ENCODE results near the gene KIAA1328. TPM values are rescaled to one million over a fixed set of nuclear protein-coding genes. Genes with fewer than 3 reads are reported as not detected.

The KIAA1328 gene
- polyA plus RNA-seq, 2 of the 4 experiments (the other 2 are of a cell fraction): 1.7 to 3.9 TPM

GRCh38 chr18:37252854-37253393 is 424.0 kb downstream of the KIAA1328 start (continued):
- TF ChIP-seq PBX3 (IDR thresholded peaks at IDR 0.05) (no peak), HEYL (CRISPR knock-in tag; IDR thresholded peaks at IDR 0.05) (no peak), FOSB (CRISPR knock-in tag; IDR thresholded peaks at IDR 0.05) (no peak), ZC3H11A (IDR thresholded peaks at IDR 0.05) (no peak)
- TF ChIP-seq, protein P1, sequence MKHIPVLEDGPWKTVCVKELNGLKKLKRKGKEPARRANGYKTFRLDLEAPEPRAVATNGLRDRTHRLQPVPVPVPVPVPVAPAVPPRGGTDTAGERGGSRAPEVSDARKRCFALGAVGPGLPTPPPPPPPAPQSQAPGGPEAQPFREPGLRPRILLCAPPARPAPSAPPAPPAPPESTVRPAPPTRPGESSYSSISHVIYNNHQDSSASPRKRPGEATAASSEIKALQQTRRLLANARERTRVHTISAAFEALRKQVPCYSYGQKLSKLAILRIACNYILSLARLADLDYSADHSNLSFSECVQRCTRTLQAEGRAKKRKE (CRISPR knock-in tag; IDR thresholded peaks at IDR 0.05; ENCODE audit: low read depth): no peak

DNA sequence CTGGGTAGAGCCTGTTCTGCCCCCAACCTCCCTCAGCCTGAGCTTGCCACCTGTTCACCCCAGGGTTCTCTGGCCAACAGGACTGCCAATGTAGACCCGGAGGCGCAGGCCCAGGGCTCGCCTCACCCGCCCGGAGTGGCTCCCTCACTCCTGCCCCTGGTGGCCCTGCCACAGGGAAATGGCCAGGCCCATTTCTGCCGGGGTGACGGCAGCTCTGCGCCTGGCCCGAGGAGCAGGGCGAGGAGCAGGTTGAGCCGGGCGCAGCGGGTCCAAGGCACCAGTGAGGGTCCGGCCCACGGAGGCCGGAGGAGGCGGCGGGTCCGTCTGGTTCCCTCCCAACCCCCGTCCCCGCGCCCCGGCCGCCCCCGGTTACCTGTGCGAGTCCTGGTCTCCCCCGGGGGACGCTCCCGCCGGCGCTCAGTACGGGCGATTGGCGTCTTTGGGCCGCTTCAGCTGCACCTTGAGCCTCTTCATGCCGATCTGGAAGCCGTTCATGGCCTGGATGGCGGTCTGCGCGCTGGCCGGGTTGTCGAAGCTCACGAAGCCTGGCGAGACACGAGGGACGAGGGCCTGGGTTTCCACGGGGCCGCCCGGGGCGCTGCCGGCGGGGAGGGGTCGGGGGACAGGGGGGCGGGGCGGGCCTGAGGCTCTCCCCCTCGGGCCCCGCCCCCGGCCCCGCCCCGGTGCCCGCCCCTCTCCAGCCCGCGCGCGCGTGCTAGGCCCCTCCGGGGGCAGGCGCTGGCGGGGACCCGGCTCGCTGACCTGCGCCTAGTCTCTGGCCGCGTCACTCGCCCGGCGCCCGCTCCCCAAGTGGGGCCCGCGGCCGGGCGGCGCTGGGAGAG is 424.7 kb downstream of the KIAA1328 start:
- TF ChIP-seq RARB (CRISPR knock-in tag; IDR thresholded peaks at IDR 0.05) (no peak), CBX8 (IDR thresholded peaks at IDR 0.05) (no peak), HOXB5 (CRISPR knock-in tag; IDR thresholded peaks at IDR 0.05) (no peak), HOXA7 (CRISPR knock-in tag; IDR thresholded peaks at IDR 0.05) (no peak), SMC3 (IDR thresholded peaks at IDR 0.05) (no peak), MAFK (IDR thresholded peaks at IDR 0.05; ENCODE audit: partially characterized antibody) (no peak), JUNB (IDR thresholded peaks at IDR 0.05) (no peak), KDM5A (IDR thresholded peaks at IDR 0.05) (no peak), EHMT2 (IDR thresholded peaks at IDR 0.05; ENCODE audit: low read depth) (no peak)
- TF ChIP-seq, protein P2, sequence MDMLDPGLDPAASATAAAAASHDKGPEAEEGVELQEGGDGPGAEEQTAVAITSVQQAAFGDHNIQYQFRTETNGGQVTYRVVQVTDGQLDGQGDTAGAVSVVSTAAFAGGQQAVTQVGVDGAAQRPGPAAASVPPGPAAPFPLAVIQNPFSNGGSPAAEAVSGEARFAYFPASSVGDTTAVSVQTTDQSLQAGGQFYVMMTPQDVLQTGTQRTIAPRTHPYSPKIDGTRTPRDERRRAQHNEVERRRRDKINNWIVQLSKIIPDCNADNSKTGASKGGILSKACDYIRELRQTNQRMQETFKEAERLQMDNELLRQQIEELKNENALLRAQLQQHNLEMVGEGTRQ (IDR thresholded peaks at IDR 0.05): no peak
- no peaks in the 10 kb centered on the region for H3K9me3 ChIP-seq
- H3K4me1 ChIP-seq: no peaks in the 10 kb centered on the region
- 77% methylated on average over 8 of the region's 83 CpGs for WGBS (ENCODE audit: missing lambda C conversion rate)
- no peak for FAIRE-seq
- peak overlapping the region; percentile 66 for H3K4me3 ChIP-seq
- peak overlapping the region; percentile 91 for H3K4me2 ChIP-seq
- ATAC-seq: peak; percentile 67 to 69
- ChIA-PET POLR2A (no interaction called here), CTCF (interaction anchor here (1.2 kb wide), 1 partner anchor 8 kb away, joined by 4 read pairs; no protein-coding TSS in a partner anchor)
- peak overlapping the region; percentile 63 to 84 for H3K27ac ChIP-seq
- peak in 1 of 2 experiments; percentile 21 for DNase-seq (ENCODE audit: low read depth in 1 of 2, low spot score in 1 of 2)

DNA sequence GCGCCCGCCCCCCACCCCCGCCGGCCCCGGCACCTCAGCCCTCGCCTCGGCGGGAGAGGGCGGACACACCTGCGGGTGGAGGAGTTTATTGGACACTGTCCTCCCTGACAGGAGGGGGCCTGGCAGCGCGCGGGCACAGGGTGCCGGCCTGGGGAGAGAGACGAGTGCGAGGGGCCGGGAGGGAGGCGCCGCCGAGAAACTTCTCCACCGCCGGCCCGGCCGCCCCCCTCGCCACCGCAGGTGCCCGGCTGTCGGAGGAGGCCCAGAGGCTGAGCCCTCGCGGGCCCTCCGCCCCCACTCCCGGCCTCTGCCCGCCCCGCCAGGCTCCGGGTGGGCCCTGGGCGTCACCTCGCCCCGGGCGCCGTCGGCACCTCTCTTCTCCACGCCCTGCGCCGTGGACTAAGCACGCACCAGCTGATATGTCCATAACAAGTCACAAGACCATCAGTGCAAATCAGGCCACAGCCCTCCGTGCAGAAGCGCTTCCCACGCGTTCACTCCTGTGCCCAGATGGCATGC is 425.4 kb downstream of the KIAA1328 start:
- ATAC-seq: peak in 1 of 2 experiments; percentile 52; a peak in 4 of 6 replicates
- FAIRE-seq: no peak
- CTCF ChIA-PET: interaction anchor here (1.0 kb wide), 1 partner anchor 22 kb away, joined by 3 read pairs; no protein-coding TSS in a partner anchor
- Histone ChIP-seq H3K9me3 (no peaks in the 10 kb centered on the region), H3K4me2 (peak overlapping the region; percentile 91), H3K4me3 (peak overlapping the region; percentile 66), H3K27ac (peak overlapping the region; percentile 63 to 84), H3K4me1 (no peaks in the 10 kb centered on the region)
- POLR2A ChIA-PET: no interaction called here
- WGBS (ENCODE audit: missing lambda C conversion rate): no CpG with 5 or more reads among the region's 49 CpGs
- DNase-seq (ENCODE audit: low read depth in 1 of 2, low spot score in 1 of 2): no peak
- TF ChIP-seq, protein P1 (CRISPR knock-in tag; IDR thresholded peaks at IDR 0.05; ENCODE audit: low read depth): no peak
- TF ChIP-seq, protein P3, sequence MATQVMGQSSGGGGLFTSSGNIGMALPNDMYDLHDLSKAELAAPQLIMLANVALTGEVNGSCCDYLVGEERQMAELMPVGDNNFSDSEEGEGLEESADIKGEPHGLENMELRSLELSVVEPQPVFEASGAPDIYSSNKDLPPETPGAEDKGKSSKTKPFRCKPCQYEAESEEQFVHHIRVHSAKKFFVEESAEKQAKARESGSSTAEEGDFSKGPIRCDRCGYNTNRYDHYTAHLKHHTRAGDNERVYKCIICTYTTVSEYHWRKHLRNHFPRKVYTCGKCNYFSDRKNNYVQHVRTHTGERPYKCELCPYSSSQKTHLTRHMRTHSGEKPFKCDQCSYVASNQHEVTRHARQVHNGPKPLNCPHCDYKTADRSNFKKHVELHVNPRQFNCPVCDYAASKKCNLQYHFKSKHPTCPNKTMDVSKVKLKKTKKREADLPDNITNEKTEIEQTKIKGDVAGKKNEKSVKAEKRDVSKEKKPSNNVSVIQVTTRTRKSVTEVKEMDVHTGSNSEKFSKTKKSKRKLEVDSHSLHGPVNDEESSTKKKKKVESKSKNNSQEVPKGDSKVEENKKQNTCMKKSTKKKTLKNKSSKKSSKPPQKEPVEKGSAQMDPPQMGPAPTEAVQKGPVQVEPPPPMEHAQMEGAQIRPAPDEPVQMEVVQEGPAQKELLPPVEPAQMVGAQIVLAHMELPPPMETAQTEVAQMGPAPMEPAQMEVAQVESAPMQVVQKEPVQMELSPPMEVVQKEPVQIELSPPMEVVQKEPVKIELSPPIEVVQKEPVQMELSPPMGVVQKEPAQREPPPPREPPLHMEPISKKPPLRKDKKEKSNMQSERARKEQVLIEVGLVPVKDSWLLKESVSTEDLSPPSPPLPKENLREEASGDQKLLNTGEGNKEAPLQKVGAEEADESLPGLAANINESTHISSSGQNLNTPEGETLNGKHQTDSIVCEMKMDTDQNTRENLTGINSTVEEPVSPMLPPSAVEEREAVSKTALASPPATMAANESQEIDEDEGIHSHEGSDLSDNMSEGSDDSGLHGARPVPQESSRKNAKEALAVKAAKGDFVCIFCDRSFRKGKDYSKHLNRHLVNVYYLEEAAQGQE (IDR thresholded peaks at IDR 0.05): no peak
- TF ChIP-seq ZSCAN20 (CRISPR knock-in tag; IDR thresholded peaks at IDR 0.05) (no peak), TP53 (CRISPR knock-in tag; IDR thresholded peaks at IDR 0.05) (no peak), ZFP36 (IDR thresholded peaks at IDR 0.05; ENCODE audit: borderline replicate concordance, partially characterized antibody) (no peak), JUNB (IDR thresholded peaks at IDR 0.05) (no peak), JUN (IDR thresholded peaks at IDR 0.05) (no peak), CHD2 (IDR thresholded peaks at IDR 0.05; ENCODE audit: low read length, partially characterized antibody) (no peak), CHD4 (IDR thresholded peaks at IDR 0.05; ENCODE audit: borderline replicate concordance) (no peak)
- TF ChIP-seq, protein P4, sequence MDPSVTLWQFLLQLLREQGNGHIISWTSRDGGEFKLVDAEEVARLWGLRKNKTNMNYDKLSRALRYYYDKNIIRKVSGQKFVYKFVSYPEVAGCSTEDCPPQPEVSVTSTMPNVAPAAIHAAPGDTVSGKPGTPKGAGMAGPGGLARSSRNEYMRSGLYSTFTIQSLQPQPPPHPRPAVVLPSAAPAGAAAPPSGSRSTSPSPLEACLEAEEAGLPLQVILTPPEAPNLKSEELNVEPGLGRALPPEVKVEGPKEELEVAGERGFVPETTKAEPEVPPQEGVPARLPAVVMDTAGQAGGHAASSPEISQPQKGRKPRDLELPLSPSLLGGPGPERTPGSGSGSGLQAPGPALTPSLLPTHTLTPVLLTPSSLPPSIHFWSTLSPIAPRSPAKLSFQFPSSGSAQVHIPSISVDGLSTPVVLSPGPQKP (IDR thresholded peaks at IDR 0.05; ENCODE audit: low read depth, low read length): no peak
